ENCODE measurements around the gene NAP1L4.
A peak's percentile ranks its signal among the peaks of the same experiment; 100 is the strongest.

The NAP1L4 gene

DNA sequence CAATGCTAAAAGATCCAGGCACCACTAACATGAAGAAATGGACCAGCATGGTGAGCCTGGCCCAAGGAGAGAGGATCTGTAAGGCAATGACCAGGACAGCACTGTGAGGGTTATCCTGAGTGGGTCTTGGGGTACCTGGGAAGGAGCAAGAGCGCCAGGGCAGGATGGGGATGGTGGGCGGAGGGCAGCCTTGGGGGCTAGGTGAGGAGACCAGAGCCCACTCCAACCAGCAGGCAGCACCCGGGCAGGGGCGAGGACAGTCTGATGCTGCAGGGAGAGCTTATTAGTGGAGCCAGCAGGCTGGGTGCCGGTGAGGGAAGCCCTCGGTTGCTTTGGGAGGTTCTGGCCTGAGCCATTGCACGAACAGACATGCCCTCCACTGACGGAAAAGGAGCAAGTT lies 10.7 kb upstream of the NAP1L4 start:
- Histone ChIP-seq H3K9me3 (ENCODE audit: control insufficient read depth in 2 of 2, low read length in 2 of 2) (no peaks in the 10 kb centered on the region), H3K9ac (ENCODE audit: low read depth in 1 of 2, low read length in 2 of 2) (no peak overlapping the region), H3K4me3 (ENCODE audit: low read length in 2 of 2) (no peak overlapping the region), H3K27me3 (ENCODE audit: control insufficient read depth in 2 of 2, insufficient read depth in 2 of 2, low read length in 2 of 2) (no peaks in the 10 kb centered on the region), H3K27ac (ENCODE audit: low read depth in 2 of 2, low read length in 2 of 2) (no peak overlapping the region), H3K36me3 (ENCODE audit: control insufficient read depth in 2 of 2, insufficient read depth in 2 of 2, low read length in 2 of 2) (peaks cover 48 to 54% of the 10 kb centered on the region in 2 donors), H3K4me1 (ENCODE audit: control insufficient read depth in 2 of 2, insufficient read depth in 2 of 2, low read length in 2 of 2) (peaks cover 0 to 8% of the 10 kb centered on the region in 2 donors)

- Histone ChIP-seq H3K9me3 (ENCODE audit: control insufficient read depth in 2 of 2, low read length in 2 of 2) (no peaks in the 10 kb centered on the region), H3K27ac (ENCODE audit: low read depth in 2 of 2, low read length in 2 of 2) (no peak overlapping the region), H3K27me3 (ENCODE audit: control insufficient read depth in 2 of 2, insufficient read depth in 2 of 2, low read length in 2 of 2) (no peaks in the 10 kb centered on the region), H3K9ac (ENCODE audit: low read depth in 1 of 2, low read length in 2 of 2) (no peak overlapping the region), H3K4me3 (ENCODE audit: low read length in 2 of 2) (no peak overlapping the region), H3K36me3 (ENCODE audit: control insufficient read depth in 2 of 2, insufficient read depth in 2 of 2, low read length in 2 of 2) (peaks cover 48 to 52% of the 10 kb centered on the region in 2 donors), H3K4me1 (ENCODE audit: control insufficient read depth in 2 of 2, insufficient read depth in 2 of 2, low read length in 2 of 2) (peaks cover 0 to 9% of the 10 kb centered on the region in 2 donors)
Measured at GRCh38 chr11:3002351-3002861, 10.3 kb upstream of the NAP1L4 start.

- Histone ChIP-seq H3K4me1 (ENCODE audit: control insufficient read depth in 2 of 2, insufficient read depth in 2 of 2, low read length in 2 of 2) (peaks cover 0 to 12% of the 10 kb centered on the region in 2 donors), H3K4me3 (ENCODE audit: low read length in 2 of 2) (no peak overlapping the region), H3K9ac (ENCODE audit: low read depth in 1 of 2, low read length in 2 of 2) (no peak overlapping the region), H3K27ac (ENCODE audit: low read depth in 2 of 2, low read length in 2 of 2) (peak overlapping the region in 1 of 2 donors; percentile 38), H3K9me3 (ENCODE audit: control insufficient read depth in 2 of 2, low read length in 2 of 2) (no peaks in the 10 kb centered on the region), H3K36me3 (ENCODE audit: control insufficient read depth in 2 of 2, insufficient read depth in 2 of 2, low read length in 2 of 2) (peaks cover 44 to 48% of the 10 kb centered on the region in 2 donors), H3K27me3 (ENCODE audit: control insufficient read depth in 2 of 2, insufficient read depth in 2 of 2, low read length in 2 of 2) (no peaks in the 10 kb centered on the region)
Measured at GRCh38 chr11:3001496-3001895, 9.4 kb upstream of the NAP1L4 start.

- H3K27me3 ChIP-seq (ENCODE audit: control insufficient read depth in 2 of 2, insufficient read depth in 2 of 2, low read length in 2 of 2): no peaks in the 10 kb centered on the region
- no peak overlapping the region for H3K9ac ChIP-seq (ENCODE audit: low read depth in 1 of 2, low read length in 2 of 2)
- H3K4me1 ChIP-seq (ENCODE audit: control insufficient read depth in 2 of 2, insufficient read depth in 2 of 2, low read length in 2 of 2): peaks cover 0 to 12% of the 10 kb centered on the region in 2 donors
- no peak overlapping the region for H3K4me3 ChIP-seq (ENCODE audit: low read length in 2 of 2)
- peak overlapping the region in 1 of 2 donors; percentile 11 for H3K27ac ChIP-seq (ENCODE audit: low read depth in 2 of 2, low read length in 2 of 2)
- H3K9me3 ChIP-seq (ENCODE audit: control insufficient read depth in 2 of 2, low read length in 2 of 2): no peaks in the 10 kb centered on the region
- peaks cover 44 to 48% of the 10 kb centered on the region in 2 donors for H3K36me3 ChIP-seq (ENCODE audit: control insufficient read depth in 2 of 2, insufficient read depth in 2 of 2, low read length in 2 of 2)
Measured at GRCh38 chr11:3000032-3000961, 8.2 kb upstream of the NAP1L4 start.

DNA sequence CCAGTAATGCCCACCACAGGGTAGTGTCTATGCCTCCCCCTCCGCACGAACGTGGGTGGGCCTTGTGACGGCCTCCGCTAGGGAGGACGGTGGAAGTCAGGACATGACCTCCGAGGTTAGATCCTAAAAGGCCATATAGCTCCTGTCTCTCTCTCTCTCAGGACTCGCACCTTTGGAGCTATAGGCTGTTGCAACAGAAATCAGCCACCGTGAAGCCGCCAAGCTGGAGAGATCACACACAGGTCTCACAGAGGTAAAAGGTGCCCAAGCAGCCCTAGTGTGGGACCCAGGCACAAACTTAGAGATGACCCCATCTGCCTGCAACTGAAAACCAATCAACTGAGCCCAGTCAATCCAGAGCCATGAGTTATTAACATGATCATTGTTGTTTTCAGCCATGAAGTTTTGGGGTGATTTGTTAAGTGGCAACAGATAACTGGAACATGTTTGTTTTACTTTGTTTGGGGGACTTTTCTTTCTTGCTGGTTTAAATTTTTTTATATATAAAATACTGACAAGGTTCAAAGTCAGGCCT lies 7.4 kb upstream of the NAP1L4 start:
- H3K36me3 ChIP-seq (ENCODE audit: control insufficient read depth in 2 of 2, insufficient read depth in 2 of 2, low read length in 2 of 2): peaks cover 43 to 46% of the 10 kb centered on the region in 2 donors
- H3K9ac ChIP-seq (ENCODE audit: low read depth in 1 of 2, low read length in 2 of 2): no peak overlapping the region
- H3K27me3 ChIP-seq (ENCODE audit: control insufficient read depth in 2 of 2, insufficient read depth in 2 of 2, low read length in 2 of 2): no peaks in the 10 kb centered on the region
- H3K4me1 ChIP-seq (ENCODE audit: control insufficient read depth in 2 of 2, insufficient read depth in 2 of 2, low read length in 2 of 2): peaks cover 0 to 12% of the 10 kb centered on the region in 2 donors
- H3K27ac ChIP-seq (ENCODE audit: low read depth in 2 of 2, low read length in 2 of 2): no peak overlapping the region
- no peaks in the 10 kb centered on the region for H3K9me3 ChIP-seq (ENCODE audit: control insufficient read depth in 2 of 2, low read length in 2 of 2)
- H3K4me3 ChIP-seq (ENCODE audit: low read length in 2 of 2): no peak overlapping the region

- H3K4me3 ChIP-seq (ENCODE audit: low read length in 2 of 2): no peak overlapping the region
- H3K9me3 ChIP-seq (ENCODE audit: control insufficient read depth in 2 of 2, low read length in 2 of 2): no peaks in the 10 kb centered on the region
- no peak overlapping the region for H3K9ac ChIP-seq (ENCODE audit: low read depth in 1 of 2, low read length in 2 of 2)
- no peaks in the 10 kb centered on the region for H3K27me3 ChIP-seq (ENCODE audit: control insufficient read depth in 2 of 2, insufficient read depth in 2 of 2, low read length in 2 of 2)
- H3K4me1 ChIP-seq (ENCODE audit: control insufficient read depth in 2 of 2, insufficient read depth in 2 of 2, low read length in 2 of 2): peaks cover 0 to 12% of the 10 kb centered on the region in 2 donors
- H3K27ac ChIP-seq (ENCODE audit: low read depth in 2 of 2, low read length in 2 of 2): no peak overlapping the region
- H3K36me3 ChIP-seq (ENCODE audit: control insufficient read depth in 2 of 2, insufficient read depth in 2 of 2, low read length in 2 of 2): peaks cover 30 to 33% of the 10 kb centered on the region in 2 donors
Measured at GRCh38 chr11:2998073-2998850, 6.1 kb upstream of the NAP1L4 start.

DNA sequence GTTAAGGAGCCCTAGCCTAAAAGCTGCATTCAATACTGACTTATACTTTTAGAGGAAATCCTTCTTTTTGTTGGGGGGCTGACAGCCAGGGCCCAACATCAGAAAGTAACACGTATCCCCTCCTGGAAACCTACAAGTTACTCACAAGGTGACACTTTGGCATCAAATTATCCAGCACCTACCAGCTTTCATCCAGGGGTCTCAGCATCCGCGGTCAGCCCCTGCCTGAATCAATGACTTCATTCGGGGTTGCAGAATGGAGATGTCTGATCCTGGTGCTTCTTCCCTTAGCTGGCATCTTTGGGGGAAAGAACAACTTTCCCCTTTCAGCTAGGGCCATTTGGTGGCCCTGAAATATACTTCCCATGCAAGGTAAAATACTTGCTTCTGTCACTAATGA lies 5.3 kb upstream of the NAP1L4 start:
- Histone ChIP-seq H3K9ac (ENCODE audit: low read depth in 1 of 2, low read length in 2 of 2) (no peak overlapping the region), H3K9me3 (ENCODE audit: control insufficient read depth in 2 of 2, low read length in 2 of 2) (no peaks in the 10 kb centered on the region), H3K36me3 (ENCODE audit: control insufficient read depth in 2 of 2, insufficient read depth in 2 of 2, low read length in 2 of 2) (peaks cover 22 to 26% of the 10 kb centered on the region in 2 donors), H3K27me3 (ENCODE audit: control insufficient read depth in 2 of 2, insufficient read depth in 2 of 2, low read length in 2 of 2) (no peaks in the 10 kb centered on the region), H3K4me1 (ENCODE audit: control insufficient read depth in 2 of 2, insufficient read depth in 2 of 2, low read length in 2 of 2) (peaks cover 5 to 16% of the 10 kb centered on the region in 2 donors), H3K27ac (ENCODE audit: low read depth in 2 of 2, low read length in 2 of 2) (no peak overlapping the region), H3K4me3 (ENCODE audit: low read length in 2 of 2) (no peak overlapping the region)

- H3K27me3 ChIP-seq (ENCODE audit: control insufficient read depth in 2 of 2, insufficient read depth in 2 of 2, low read length in 2 of 2): no peaks in the 10 kb centered on the region
- H3K4me3 ChIP-seq (ENCODE audit: low read length in 2 of 2): no peak overlapping the region
- H3K4me1 ChIP-seq (ENCODE audit: control insufficient read depth in 2 of 2, insufficient read depth in 2 of 2, low read length in 2 of 2): peaks cover 5 to 16% of the 10 kb centered on the region in 2 donors
- peaks cover 18 to 21% of the 10 kb centered on the region in 2 donors for H3K36me3 ChIP-seq (ENCODE audit: control insufficient read depth in 2 of 2, insufficient read depth in 2 of 2, low read length in 2 of 2)
- H3K27ac ChIP-seq (ENCODE audit: low read depth in 2 of 2, low read length in 2 of 2): no peak overlapping the region
- no peak overlapping the region for H3K9ac ChIP-seq (ENCODE audit: low read depth in 1 of 2, low read length in 2 of 2)
- no peaks in the 10 kb centered on the region for H3K9me3 ChIP-seq (ENCODE audit: control insufficient read depth in 2 of 2, low read length in 2 of 2)
Measured at GRCh38 chr11:2996976-2997375, 4.8 kb upstream of the NAP1L4 start.

- no peak overlapping the region for H3K4me3 ChIP-seq (ENCODE audit: low read length in 2 of 2)
- H3K36me3 ChIP-seq (ENCODE audit: control insufficient read depth in 2 of 2, insufficient read depth in 2 of 2, low read length in 2 of 2): peaks cover 9 to 12% of the 10 kb centered on the region in 2 donors
- no peaks in the 10 kb centered on the region for H3K9me3 ChIP-seq (ENCODE audit: control insufficient read depth in 2 of 2, low read length in 2 of 2)
- H3K27me3 ChIP-seq (ENCODE audit: control insufficient read depth in 2 of 2, insufficient read depth in 2 of 2, low read length in 2 of 2): no peaks in the 10 kb centered on the region
- H3K9ac ChIP-seq (ENCODE audit: low read depth in 1 of 2, low read length in 2 of 2): no peak overlapping the region
- no peak overlapping the region for H3K27ac ChIP-seq (ENCODE audit: low read depth in 2 of 2, low read length in 2 of 2)
- peaks cover 8 to 18% of the 10 kb centered on the region in 2 donors for H3K4me1 ChIP-seq (ENCODE audit: control insufficient read depth in 2 of 2, insufficient read depth in 2 of 2, low read length in 2 of 2)
Measured at GRCh38 chr11:2995893-2996554, 3.9 kb upstream of the NAP1L4 start.

All from mucosa of rectum (tissue), 2 donors.